Measurements from ENCODE around the gene POU2AF3.
"Not testable (repeated sequence)": the region's sequence is repeated elsewhere in the genome, so short reads cannot be mapped to it uniquely, and the experiment has no call there.

POU2AF3 gene

DNA sequence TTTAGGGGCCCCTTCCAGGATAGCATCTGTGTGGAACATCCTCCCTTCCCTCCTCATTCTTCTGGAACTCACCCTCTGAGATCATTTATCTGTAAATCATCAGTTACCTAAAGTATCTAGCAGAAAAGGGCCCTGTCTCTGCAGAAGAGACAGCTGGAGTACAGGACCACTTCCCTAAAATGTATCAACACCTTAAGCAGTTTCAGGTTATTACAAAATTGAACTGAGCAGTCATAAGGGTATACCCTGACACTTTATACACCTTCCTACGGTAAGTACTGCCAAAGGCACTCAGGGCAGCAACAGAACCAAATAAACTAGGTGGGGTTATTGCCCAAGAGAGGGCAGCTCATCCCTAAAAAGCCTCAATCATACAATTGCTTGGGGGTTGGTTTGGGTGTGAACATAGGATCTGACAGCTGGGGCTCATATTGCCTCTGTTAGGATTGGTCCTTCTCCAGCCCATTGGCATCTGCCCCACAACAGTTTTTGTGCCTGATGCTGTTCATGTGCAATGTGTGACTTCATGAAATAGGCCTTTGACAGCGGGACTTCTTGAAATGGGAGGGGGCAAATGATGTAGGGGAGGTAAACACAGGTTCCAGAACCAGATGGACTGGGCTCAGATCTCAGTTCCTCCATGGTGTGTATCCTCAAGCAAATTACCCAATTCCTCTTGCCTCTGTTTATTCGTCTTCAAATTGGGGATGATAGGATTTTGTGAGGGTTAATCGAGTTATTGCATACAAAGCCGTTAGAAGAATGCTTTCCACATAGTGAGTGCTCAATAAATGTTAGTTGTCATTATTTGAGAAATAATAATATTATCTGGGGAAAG is 2.9 kb downstream of the POU2AF3 start:
- peak; percentile 97 for DNase-seq

DNA sequence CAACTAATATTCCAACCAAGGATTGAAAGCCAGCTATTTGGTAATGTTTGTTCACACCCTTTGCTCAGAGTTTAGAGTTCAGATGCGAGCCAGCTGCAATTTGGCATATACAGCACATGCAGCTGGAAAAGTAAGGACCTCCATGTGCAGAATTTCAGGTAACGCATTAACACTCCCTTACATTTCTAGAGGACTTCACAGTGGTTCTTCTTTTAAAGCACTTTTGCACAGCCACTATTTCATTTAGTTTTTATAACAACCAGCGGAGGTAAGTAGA is 3.4 kb downstream of the POU2AF3 start:
- no peak for DNase-seq

DNA sequence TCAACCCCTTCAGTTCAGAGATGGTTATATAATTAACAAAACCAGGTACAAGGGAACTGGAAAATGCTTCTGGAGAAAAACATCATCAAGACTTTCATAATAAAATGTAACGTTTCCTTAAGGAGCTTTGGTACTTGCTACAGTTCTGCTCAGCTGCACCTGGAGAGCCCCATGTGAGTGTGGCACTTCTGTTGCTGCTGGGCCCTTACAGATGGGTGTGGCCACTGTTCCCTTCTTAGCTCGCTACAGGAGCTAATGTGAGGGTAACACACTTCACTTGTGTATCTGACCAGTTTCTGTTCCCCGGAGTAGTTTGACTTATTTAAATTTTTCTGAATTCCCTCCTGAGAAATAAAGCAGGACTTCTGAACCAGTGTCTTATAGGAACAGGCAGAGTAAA is 4.0 kb downstream of the POU2AF3 start:
- peak in 1 of 2 experiments; percentile 51 for DNase-seq

DNA sequence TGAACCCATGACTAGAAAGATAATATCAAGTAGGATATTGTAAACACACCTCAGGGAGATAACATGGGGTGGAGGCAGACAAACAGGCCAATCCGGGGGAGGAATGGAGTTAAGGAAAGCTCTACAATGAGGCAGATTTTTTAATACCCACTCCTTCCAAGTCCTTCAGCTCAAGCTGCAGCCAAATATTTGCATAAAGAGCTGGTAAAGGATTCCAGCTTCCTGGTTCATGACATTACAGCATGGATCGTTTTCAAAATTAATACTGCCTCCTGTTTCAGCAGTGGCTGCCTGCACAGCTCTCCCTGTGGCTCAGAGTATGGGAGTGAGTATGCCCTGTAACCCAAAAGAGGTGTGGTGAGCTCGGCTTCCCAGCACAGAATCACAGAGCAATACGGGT is 5.1 kb downstream of the POU2AF3 start:
- DNase-seq = peak; percentile 56 to 87

DNA sequence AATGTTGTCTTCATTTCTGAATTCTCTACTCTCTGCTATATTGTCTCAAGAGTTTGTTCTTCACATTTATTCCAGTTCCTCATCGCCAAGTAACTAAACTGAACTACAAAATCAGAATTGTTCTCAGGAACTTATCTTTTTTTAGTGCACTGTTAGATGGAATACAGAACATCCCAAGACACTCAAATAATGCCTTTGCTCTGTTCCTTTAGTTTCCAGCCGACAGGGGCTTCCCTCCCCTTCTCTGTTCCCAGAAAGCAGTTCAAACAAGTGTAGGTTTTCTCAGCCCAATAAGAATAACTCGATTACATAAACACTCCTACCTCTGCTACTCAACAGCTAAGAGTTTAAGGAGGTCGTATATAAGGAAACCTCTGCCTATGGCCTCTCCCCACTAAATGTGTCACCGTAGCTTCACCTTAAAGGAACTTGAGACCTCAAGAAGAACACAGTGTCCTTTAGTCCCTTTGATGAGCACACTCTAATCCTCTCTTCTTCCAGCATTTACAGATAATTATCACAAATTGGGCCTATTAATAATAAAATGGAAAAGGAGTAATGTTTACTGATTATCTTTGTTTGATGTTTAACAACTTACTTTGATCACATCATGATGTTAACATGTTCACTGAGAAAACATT is 6.9 kb downstream of the POU2AF3 start:
- DNase-seq = peak; percentile 76 to 77

DNA sequence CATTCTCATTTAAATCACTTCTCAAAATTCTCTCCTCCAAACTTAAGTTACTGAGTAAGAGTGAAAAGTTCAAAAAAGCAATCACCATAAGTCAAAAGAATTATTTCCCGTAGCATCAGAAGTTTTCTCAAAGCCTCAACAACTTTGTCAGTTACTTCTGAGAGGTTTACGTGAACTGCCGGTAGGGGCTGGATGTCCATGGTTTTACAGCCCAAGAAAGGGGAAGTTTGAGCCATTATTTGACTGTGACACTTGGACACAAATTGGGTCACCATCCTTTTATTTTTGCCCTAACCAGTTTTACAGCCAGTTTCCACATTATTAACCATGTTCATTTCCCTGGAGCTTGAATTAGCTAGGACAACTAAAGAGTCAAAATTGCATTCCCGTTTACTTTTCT is 7.5 kb downstream of the POU2AF3 start:
- no peak for DNase-seq

DNA sequence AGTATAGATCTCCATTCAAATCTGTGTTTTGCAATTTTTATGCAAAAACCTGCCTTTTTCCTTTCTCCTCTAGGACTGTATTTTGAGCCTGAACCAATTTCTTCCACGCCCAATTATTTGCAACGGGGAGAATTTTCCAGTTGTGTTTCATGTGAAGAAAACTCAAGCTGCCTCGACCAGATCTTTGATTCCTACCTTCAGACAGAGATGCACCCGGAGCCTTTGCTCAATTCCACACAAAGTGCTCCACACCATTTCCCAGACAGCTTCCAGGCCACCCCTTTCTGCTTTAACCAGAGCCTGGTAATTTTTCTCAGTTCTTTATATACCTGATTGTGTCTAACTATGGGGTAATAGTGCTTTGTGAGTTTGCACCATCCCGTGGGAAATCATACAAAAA is 8.0 kb downstream of the POU2AF3 start:
- no peak for DNase-seq

DNA sequence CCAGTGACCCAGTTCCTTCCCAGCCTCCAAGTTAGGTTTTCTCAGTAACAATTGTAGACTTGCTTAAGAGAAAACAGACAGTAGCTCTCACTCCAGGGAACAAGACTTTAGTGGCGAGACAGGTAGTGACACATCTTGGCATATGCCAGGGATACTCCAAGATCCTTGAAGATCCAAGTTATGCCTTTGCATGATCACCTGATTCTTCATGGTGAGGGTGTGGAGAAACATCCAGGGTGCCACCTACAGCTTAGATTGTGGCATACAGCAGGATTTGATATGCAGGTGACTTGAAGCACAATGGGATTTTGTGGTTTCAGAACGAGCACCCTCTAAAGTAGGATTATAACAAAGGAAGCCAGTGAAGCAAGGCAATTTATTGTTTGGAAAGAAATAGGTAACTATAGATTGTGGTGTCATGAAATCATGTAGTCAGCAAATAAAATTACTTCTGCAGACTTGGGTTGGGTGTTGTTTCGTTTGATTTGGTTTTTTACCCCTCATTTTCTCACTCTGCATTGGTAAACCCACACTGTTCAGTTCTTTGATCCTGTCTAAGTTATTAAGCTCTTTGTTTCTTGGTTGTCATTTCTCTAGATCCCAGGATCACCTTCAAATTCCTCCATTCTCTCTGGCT is 9.2 kb downstream of the POU2AF3 start:
- DNase-seq = no peak

DNA sequence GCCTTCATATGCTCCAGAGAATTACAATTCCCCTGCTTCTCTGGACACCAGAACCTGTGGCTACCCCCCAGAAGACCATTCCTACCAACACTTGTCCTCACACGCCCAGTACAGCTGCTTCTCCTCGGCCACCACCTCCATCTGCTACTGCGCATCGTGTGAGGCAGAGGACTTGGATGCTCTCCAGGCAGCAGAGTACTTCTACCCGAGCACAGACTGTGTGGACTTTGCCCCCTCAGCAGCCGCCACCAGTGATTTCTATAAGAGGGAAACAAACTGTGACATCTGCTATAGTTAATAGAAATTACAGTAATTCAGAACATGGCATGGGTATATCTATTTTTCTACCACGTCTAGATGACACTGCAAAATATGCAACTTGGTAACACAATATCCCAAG is 9.8 kb downstream of the POU2AF3 start:
- peak; percentile 98 to 99 for DNase-seq

DNA sequence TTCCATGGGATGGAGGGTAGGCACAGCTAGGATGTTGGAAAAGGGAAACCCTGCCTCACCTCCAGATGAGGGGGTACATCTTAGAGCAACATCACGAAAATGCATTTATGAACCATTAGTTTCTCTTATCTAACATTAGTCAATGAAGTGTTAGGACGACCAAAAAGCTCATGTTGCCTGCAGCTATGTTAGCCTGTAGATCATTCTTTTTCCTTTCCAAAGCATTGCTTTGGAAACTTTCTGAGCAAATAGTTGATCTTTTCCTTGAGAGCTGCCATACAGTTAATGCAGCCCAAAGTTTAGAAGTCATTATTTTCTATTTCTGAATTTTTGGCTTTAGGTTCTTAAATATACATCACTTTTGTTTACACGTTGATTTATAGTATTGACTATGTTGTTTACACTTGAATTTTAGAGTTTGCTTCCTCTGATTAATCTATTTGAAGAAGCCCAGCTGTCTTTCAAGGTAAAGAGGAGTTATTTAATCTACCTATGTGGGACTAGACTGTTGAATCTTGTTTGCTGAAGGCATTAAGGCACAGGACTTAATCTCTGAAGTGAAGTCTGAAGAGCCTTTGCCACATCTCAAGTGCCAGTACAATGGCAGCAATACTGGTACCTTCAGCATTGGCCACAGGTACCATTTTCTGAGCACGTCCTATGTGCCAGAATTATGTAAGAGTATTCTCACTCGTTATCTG is 11.0 kb downstream of the POU2AF3 start:
- no peak for DNase-seq

DNA sequence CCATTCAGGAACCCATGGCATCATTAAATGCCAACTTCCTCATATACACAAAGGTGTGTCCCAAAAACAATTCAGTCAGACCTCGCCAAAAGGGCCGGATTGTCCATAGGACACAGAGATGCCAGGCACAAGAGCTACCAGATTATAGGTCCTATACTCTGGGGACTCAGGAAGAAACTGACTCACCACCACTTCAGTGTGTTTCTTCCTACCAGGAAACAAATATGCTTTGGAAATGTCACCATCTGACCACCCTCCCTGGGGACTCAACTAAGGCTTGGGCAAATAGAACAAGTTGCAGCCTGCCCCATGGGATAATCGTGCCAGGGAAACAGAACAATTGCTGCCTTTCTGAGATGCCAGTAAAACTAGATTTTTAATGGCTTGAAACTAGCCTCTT is 11.7 kb downstream of the POU2AF3 start:
- DNase-seq = peak; percentile 75 to 88

DNA sequence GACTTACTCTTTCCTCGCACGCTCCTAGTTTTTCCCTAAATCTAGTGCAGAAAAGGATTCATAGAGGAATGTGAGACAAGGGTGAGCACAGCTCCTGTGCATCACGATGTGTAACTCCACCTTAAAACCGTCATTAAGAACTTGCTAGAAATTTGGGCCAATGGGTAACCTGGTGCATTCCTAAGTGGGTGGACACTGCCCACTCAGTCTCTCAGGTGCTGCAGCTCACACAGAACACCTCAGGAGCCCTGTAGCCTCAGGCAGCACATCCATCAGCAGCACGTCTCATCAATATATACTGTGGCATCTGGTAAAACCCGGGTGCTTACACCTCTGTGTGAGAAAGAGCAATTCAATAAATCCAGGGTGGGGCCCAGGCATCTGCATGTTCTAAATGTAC is 12.4 kb downstream of the POU2AF3 start:
- DNase-seq = no peak

DNA sequence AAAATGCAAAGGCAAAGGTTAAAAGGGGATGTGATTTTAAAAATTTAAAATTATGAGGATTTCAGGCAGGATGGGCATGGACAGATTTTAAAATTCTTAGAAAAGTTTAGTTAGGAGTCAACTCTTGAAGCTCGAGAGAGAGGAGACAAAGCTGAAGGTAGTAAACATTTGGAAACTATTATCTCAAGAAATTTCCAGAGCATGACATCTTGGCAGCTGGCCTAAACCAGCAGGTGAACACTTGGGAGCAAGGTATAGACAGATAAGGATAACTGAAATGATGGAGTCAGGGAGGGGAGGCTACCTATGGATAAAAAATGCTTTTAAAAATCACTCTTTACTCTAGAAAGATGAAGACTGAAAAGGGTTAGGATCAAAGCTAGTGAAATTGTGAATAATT is 13.7 kb downstream of the POU2AF3 start:
- DNase-seq = no peak

DNA sequence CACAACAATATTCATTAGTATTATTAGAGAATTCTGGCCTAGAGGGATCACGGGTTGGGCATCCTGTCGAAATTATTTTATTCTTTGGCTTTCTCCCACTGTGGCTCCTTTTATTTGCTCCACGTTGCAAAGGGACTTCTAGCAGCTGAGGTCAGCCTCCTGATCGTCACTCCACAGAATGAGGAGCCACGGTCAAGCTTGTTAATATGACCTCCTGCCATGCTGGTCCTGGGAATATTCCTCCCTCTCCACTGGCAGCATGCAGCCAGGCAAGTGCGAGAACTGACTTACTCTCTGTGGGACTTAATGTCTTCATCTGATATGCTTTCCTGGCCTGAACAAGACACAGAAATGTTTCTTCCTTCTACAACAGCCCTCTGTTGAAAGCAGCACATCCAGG is 20.9 kb downstream of the POU2AF3 start:
- DNase-seq = no peak

DNA sequence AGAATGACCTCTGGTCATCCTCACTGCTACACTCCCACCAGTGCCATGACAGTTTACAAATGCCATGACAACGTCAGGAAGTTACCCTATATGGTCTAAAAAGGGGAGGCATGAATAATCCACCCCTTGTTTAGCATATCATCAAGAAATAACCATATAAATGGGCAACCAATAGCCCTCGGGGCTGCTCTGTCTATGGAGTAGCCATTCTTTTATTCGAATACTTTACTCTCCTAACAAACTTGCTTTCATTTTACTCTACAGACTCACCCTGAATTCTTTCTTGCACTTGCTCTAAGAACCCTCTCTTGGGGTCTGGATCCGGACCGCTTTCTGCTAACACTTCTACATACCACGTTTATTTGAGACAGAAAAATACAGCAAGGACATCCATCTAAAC is 21.9 kb downstream of the POU2AF3 start:
- not testable (repeated sequence) for DNase-seq

DNA sequence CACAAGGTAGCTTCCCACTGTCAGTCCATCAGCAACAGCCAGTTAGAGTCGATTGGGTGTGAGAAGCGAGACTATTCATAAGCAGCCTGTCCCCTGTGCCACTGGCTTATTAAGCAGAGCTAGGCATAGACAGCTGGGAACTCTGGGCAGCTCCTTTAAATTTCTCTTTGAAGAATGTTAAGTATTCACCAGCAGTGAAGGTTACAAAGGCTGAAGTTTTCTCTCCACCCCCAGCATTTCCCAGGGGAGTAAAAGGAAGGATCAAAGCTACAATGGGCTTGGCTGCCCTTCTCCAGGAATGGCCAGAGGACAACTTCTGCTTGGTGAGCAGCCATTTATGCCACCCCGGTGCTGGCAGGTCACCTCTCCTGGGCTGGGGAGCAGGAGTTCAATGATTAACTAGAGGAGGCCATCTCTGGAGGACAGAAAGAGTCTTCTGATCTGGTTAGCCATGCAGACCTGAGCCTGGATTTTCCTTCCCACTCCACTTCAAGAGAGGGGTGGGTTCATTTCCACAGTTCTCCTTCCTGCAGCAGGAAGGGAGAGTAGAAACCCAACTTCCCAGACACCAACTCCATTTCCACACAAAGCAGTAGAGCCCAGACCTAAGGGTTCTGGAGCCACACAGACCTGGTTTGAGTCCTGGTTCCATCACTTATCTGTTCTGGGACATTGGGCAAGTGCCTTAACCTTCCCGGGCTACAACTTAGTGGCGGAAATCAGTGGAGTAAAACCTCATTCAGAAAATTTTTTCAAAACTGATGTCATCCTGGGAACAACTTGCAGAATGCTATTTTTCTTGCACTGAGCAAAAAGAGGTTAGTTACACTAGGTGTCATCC is 22.6 kb downstream of the POU2AF3 start:
- peak in 1 of 2 experiments; percentile 64 for DNase-seq

DNA sequence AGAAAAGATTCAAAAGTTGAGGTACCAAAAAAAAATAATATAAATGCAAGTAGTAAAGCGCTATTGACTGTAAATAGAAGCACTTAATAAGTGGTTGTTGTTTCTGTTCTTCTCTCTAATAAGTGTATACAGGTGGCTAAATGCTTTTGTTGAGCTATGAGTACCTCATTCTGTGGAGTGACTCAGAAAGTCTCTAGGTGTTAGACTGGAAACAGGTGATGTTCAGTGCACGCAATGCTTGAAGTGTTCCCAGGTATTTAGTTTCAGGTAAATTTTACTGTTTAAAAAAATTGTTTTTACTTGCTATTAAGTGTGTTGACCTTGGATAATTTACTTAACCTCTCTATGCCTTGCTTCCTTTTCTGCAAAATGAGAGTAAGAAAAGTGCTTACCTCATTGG is 24.2 kb downstream of the POU2AF3 start:
- DNase-seq = no peak

DNA sequence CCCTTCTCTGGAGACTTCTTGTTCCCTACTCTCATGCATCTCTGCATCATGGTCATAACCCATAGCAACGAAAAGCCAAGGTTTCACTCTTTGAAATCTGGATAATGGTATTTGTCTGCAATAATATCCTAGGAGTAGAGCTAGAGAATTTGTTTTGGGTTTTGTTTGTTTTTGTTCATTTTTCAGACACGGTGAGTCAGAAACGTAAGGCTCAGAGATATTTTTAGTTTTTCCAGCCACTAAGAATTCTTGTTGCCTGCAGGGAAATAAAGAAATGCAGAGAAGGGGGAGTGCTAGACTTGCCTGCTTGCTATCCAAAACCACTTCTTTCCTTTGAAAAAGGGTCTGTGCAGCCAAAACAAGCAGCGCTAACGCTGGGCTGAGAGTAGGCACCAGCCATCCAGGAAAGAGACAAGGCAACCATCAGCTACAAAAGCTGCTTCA is 26.0 kb downstream of the POU2AF3 start:
- DNase-seq = peak in 1 of 2 experiments; percentile 30

DNA sequence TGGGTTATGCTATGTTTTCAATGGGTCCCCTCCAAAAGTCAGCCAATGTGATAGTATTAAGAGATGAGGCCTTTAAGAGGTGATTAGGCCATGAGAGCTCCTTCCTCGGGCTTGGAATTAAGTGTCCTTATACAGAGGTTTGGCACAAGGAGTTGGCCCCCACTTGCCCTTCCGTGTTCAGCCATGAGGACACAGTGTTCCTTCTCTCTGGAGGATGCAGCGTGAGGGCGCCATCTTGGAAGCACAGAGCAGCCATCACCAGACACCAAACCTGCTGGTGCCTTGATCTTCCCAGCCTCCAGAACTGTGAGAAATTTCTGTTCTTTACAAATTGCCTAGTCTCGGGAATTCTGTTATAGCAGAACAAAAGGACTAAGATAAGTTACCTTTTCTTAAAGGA is 26.9 kb downstream of the POU2AF3 start:
- no peak for DNase-seq

DNA sequence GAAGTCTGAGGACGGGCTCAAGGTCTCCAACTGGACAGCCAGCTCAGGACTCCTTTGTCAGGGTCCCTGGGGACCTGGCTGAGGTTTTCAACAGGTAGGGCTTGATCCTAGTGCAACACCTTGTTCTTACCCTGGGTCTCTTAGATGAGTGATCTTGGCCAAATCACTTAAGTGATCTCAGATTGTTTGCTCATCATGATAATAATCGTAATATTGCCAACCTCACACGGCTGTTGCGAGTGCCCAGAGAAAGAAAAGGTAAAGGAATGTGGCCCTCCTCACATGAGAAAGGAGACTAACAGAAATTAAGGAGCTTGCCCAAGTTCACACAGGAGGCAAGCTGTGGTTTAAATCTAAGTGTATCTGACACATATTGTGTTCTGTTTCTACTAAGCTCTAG is 28.5 kb downstream of the POU2AF3 start:
- no peak for DNase-seq

DNA sequence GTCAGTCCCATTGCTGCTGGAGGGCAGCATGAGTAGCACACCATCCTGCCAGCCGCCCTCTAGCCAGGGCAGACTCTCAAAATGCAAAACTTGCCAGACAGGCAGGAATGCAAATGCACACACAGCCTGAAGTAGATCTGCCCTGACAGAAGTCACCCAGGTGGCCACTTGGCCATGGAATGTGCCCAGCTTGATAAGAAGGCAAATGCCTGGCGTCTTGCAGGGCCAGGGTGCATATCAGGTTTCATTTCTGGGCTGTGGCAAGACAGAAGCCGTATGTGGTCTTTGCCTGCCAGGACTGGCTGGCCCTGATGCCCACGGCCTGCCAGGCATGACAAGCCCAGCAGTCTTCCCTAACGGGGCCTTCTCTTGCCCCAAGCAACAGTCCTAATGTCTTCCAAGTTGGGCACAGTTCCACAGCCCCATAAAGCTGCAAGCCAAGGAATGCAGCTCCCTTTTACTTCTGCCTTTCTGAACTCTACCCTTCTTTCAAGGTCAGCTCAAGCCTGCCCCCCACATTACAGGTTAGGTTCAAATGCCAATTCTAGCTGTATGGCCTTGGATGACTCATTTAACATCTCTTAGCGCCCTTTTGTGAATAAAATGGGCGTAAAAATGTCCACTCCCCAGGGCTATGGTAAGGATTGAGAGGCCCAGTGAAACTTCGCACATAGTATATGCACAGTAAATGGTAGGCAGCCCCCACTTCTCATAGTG is 29.7 kb downstream of the POU2AF3 start:
- peak; percentile 98 to 99 for DNase-seq
